ENCODE results near the gene EPHA2.
"Not testable (repeated sequence)": the region's sequence is repeated elsewhere in the genome, so short reads cannot be mapped to it uniquely, and the experiment has no call there.

The EPHA2 gene

GRCh38 chr1:16199700-16200099 lies 43.8 kb upstream of the EPHA2 start:
- H3K27ac ChIP-seq = no peak overlapping the region
- no peak for TF ChIP-seq CTCF (IDR thresholded peaks at IDR 0.05)
- no peak for TF ChIP-seq ZFX (IDR thresholded peaks at IDR 0.05; ENCODE audit: borderline replicate concordance)

- TF ChIP-seq ZFX (IDR thresholded peaks at IDR 0.05; ENCODE audit: borderline replicate concordance) (no peak), CTCF (IDR thresholded peaks at IDR 0.05) (no peak)
- H3K27ac ChIP-seq = no peak overlapping the region
Measured at GRCh38 chr1:16199157-16199501, 43.3 kb upstream of the EPHA2 start.

GRCh38 chr1:16198444-16199156 lies 42.7 kb upstream of the EPHA2 start:
- H3K27ac ChIP-seq = no peak overlapping the region
- no peak for TF ChIP-seq CTCF (IDR thresholded peaks at IDR 0.05)
- no peak for TF ChIP-seq ZFX (IDR thresholded peaks at IDR 0.05; ENCODE audit: borderline replicate concordance)

GRCh38 chr1:16196874-16197273 lies 41.0 kb upstream of the EPHA2 start:
- no peak for TF ChIP-seq ZFX (IDR thresholded peaks at IDR 0.05; ENCODE audit: borderline replicate concordance)
- H3K27ac ChIP-seq = no peak overlapping the region

GRCh38 chr1:16196139-16196538 lies 40.3 kb upstream of the EPHA2 start:
- H3K27ac ChIP-seq = not testable (repeated sequence)

GRCh38 chr1:16195518-16195905 lies 39.6 kb upstream of the EPHA2 start:
- TF ChIP-seq ZFX (IDR thresholded peaks at IDR 0.05; ENCODE audit: borderline replicate concordance) (no peak), CTCF (IDR thresholded peaks at IDR 0.05) (no peak)
- H3K27ac ChIP-seq = no peak overlapping the region

GRCh38 chr1:16191916-16192546 lies 36.2 kb upstream of the EPHA2 start:
- H3K27ac ChIP-seq = no peak overlapping the region

GRCh38 chr1:16191309-16191708 lies 35.4 kb upstream of the EPHA2 start:
- TF ChIP-seq CTCF (IDR thresholded peaks at IDR 0.05) (no peak), ZFX (IDR thresholded peaks at IDR 0.05; ENCODE audit: borderline replicate concordance) (no peak)
- H3K27ac ChIP-seq = no peak overlapping the region

More at GRCh38 chr1:16191916-16192546, 36.2 kb upstream of the EPHA2 start:
- TF ChIP-seq ZFX (IDR thresholded peaks at IDR 0.05; ENCODE audit: borderline replicate concordance) = no peak
- no peak for TF ChIP-seq CTCF (IDR thresholded peaks at IDR 0.05)
